Hippocampal formation (tissue), 2 donors: ENCODE data around the gene FSIP1.

Experiments
- DNase-seq, 2 donors: peaks; one replicate each; lab custom pipeline; 2025; lab: John Stamatoyannopoulos, UW

The FSIP1 gene

GRCh38 chr15:39645138-39645975 is 137.3 kb downstream of the FSIP1 start:
- no peak for DNase-seq

- DNase-seq: no peak
These were observed 138.5 kb downstream of the FSIP1 start for GRCh38 chr15:39644136-39644535.

- no peak for DNase-seq
These were observed 138.9 kb downstream of the FSIP1 start for GRCh38 chr15:39643727-39644126.

- no peak for DNase-seq
These were observed 140.5 kb downstream of the FSIP1 start for GRCh38 chr15:39642011-39642640.

GRCh38 chr15:39641191-39641889 is 141.3 kb downstream of the FSIP1 start:
- DNase-seq: no peak

GRCh38 chr15:39640665-39641064 is 142.0 kb downstream of the FSIP1 start:
- no peak for DNase-seq

GRCh38 chr15:39639037-39639436 is 143.6 kb downstream of the FSIP1 start:
- DNase-seq: no peak

- DNase-seq: no peak
These were observed 144.6 kb downstream of the FSIP1 start for GRCh38 chr15:39638041-39638440.

- no peak for DNase-seq
These were observed 151.3 kb downstream of the FSIP1 start for GRCh38 chr15:39631357-39631756.

- no peak for DNase-seq
These were observed 152.7 kb downstream of the FSIP1 start for GRCh38 chr15:39629906-39630305.

GRCh38 chr15:39629371-39629770 is 153.3 kb downstream of the FSIP1 start:
- DNase-seq: no peak

- no peak for DNase-seq
These were observed 153.9 kb downstream of the FSIP1 start for GRCh38 chr15:39628546-39629257.

GRCh38 chr15:39628144-39628508 is 154.5 kb downstream of the FSIP1 start:
- no peak for DNase-seq

- DNase-seq: no peak
These were observed 155.0 kb downstream of the FSIP1 start for GRCh38 chr15:39627451-39628143.

GRCh38 chr15:39625856-39626255 is 156.8 kb downstream of the FSIP1 start:
- DNase-seq: no peak

- no peak for DNase-seq
These were observed 157.2 kb downstream of the FSIP1 start for GRCh38 chr15:39625451-39625850.

- DNase-seq: no peak
These were observed 157.8 kb downstream of the FSIP1 start for GRCh38 chr15:39624806-39625205.

GRCh38 chr15:39623529-39623931 is 159.1 kb downstream of the FSIP1 start:
- DNase-seq: no peak

GRCh38 chr15:39622660-39623516 is 159.8 kb downstream of the FSIP1 start:
- DNase-seq: no peak

- DNase-seq: no peak
These were observed 160.7 kb downstream of the FSIP1 start for GRCh38 chr15:39621976-39622375.

GRCh38 chr15:39621210-39621609 is 161.4 kb downstream of the FSIP1 start:
- DNase-seq: no peak
